Esophagus squamous epithelium (tissue), 5 donors: ENCODE data around the gene TMEM272. TPM values are rescaled to one million over a fixed set of nuclear protein-coding genes. Genes with fewer than 3 reads are reported as not detected.

Experiments
- DNase-seq: peaks from one replicate; lab custom pipeline; 2025; lab: John Stamatoyannopoulos, UW
- H3K27ac ChIP-seq, 4 donors: fragments of 200-600 bp; sonication (generic); one replicate each; pipeline ENCODE4 v1.5.1; 2016 to 2019; ENCODE audit warnings: mild to moderate bottlenecking in 1 of 4
- H3K27me3 ChIP-seq, 4 donors: fragments of 200-600 bp; sonication (generic); 1 replicate in 3 of 4; 2 replicates in 1 of 4; pipeline versions ENCODE4 v1.5.1 to v1.6.0; 2017 to 2021; ENCODE audit warnings: antibody characterized with exemption in 1 of 4
- H3K36me3 ChIP-seq, 3 donors: fragments of 200-600 bp; sonication (generic); one replicate each; pipeline ENCODE4 v1.5.1; 2016 to 2019
- H3K4me1 ChIP-seq, 3 donors: fragments of 200-600 bp; sonication (generic); one replicate each; pipeline ENCODE4 v1.5.1; 2017 to 2019
- H3K4me3 ChIP-seq, 4 donors: fragments of 200-600 bp; sonication (generic); 1 replicate in 3 of 4; 2 replicates in 1 of 4; pipeline ENCODE4 v1.5.1; 2016 to 2019; ENCODE audit warnings: mild to moderate bottlenecking in 2 of 4, moderate library complexity in 1 of 4
- H3K9me3 ChIP-seq, 3 donors: fragments of 200-600 bp; sonication (generic); one replicate each; pipeline ENCODE4 v1.5.1; 2016 to 2019
- POLR2A ChIP-seq, 4 donors: fragments of 450-650 bp; IDR thresholded peaks; one replicate each; pipeline ENCODE4 v1.6.1; 2017; ENCODE audit warnings: antibody characterized with exemption in 4 of 4, mild to moderate bottlenecking in 4 of 4, moderate library complexity in 3 of 4
- WGBS, 2 donors: methylation state at CpG; one replicate each; pipeline ENCODE4 v1.1.5; 2018; 5-methylcytosine and 5-hydroxymethylcytosine counted together
- intact Hi-C: fragments of 100-400 bp; cut with DNase I; formaldehyde crosslinking; loops from one replicate; pipeline ENCODE4 v1.15.0; 2022
- total RNA-seq, 4 donors: library from RNA; depleted of rRNA; stranded (reverse); fragments of >200 nt; gene quantifications; one replicate each; pipeline ENCODE4 v1.1.0, GENCODE V29; 2016
- TF ChIP-seq, protein P1 (sequence below), 6 experiments: fragments of 450-650 bp in 4 of 6; fragments of 200-600 bp in 2 of 6; sonication (generic) in 2 of 6; IDR thresholded peaks; one replicate each; pipeline ENCODE4 v1.5.1; 2016 to 2019; ENCODE audit warnings: antibody characterized with exemption in 6 of 6, mild to moderate bottlenecking in 4 of 6, moderate library complexity in 4 of 6
- donor health status: DM: yes; HTN: yes; CAD: no.

The TMEM272 gene
- total RNA-seq, 4 donors from 2014 or later = not detected

DNA sequence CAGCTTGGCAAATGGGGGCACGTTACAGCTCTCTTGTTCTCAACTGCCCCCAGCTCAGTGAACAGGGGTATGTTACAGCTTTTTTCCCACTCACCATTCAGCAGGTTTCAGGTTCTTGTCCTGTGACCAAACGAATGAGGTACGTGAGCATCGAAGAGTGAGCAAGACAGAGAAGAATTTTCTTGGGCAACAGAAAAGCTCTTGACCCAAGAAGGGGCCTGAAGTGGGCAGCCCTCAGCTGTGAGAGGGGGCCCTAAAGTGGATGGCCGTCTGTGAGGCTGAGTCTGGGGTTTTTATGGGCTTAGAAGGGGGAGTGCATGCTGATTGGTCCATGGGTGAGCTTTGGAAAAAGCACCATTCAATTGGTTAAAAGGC lies 38.2 kb upstream of the TMEM272 start:
- H3K9me3 ChIP-seq = no peaks in the 10 kb centered on the region
- H3K36me3 ChIP-seq = no peaks in the 10 kb centered on the region
- H3K4me1 ChIP-seq = peaks cover 0 to 7% (median 0%) of the 10 kb centered on the region in 3 donors
- H3K27ac ChIP-seq = no peak overlapping the region
- DNase-seq = no peak
- intact Hi-C loops = no loop called here
- WGBS, 2 donors = 73 to 75% methylated on average over 5 of the region's 5 CpGs
- peaks cover 0 to 68% (median 0%) of the 10 kb centered on the region in 4 donors for H3K27me3 ChIP-seq
- TF ChIP-seq POLR2A (IDR thresholded peaks at IDR 0.05) = no peak
- TF ChIP-seq, protein P1, sequence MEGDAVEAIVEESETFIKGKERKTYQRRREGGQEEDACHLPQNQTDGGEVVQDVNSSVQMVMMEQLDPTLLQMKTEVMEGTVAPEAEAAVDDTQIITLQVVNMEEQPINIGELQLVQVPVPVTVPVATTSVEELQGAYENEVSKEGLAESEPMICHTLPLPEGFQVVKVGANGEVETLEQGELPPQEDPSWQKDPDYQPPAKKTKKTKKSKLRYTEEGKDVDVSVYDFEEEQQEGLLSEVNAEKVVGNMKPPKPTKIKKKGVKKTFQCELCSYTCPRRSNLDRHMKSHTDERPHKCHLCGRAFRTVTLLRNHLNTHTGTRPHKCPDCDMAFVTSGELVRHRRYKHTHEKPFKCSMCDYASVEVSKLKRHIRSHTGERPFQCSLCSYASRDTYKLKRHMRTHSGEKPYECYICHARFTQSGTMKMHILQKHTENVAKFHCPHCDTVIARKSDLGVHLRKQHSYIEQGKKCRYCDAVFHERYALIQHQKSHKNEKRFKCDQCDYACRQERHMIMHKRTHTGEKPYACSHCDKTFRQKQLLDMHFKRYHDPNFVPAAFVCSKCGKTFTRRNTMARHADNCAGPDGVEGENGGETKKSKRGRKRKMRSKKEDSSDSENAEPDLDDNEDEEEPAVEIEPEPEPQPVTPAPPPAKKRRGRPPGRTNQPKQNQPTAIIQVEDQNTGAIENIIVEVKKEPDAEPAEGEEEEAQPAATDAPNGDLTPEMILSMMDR (IDR thresholded peaks at IDR 0.05) = no peak
- no peak overlapping the region for H3K4me3 ChIP-seq

DNA sequence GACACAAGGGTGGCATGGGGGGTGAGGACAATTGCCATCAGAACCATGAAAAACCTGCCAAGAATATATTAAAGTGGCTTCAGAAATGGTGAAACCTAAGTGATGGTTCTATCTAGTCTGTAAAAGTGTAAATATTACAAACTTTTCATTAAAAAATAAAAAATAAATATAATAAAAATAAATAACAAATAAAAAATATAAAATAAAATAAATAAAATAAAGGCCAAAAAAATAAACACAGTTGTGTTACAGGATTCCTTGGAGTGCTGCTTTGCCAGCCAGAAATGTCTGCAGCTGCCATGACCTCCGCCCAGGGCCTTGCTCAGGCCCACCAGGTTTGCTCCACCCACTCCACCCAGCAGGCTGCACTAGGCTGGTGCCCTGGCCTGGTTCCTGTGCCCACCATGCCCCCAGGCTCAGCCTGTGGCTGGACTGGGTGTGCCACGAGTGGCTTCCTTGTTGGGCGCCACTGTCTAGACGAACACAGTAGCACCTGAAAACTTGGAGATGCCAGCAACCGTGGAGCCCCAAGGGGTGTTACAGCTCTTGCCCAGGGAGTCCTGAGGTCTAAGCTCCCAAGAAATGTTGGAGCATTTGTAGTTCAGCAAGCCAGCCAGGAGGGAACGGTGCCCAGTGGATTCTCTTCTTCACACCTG lies 37.7 kb upstream of the TMEM272 start:
- no peaks in the 10 kb centered on the region for H3K9me3 ChIP-seq
- no peak overlapping the region for H3K4me3 ChIP-seq
- DNase-seq = no peak
- intact Hi-C loops = no loop called here
- peaks cover 0 to 72% (median 0%) of the 10 kb centered on the region in 4 donors for H3K27me3 ChIP-seq
- no peaks in the 10 kb centered on the region for H3K36me3 ChIP-seq
- WGBS, 2 donors = 82 to 83% methylated on average over 2 to 3 of the region's 6 CpGs
- no peak overlapping the region for H3K27ac ChIP-seq
- peaks cover 0 to 3% (median 0%) of the 10 kb centered on the region in 3 donors for H3K4me1 ChIP-seq
- TF ChIP-seq POLR2A (IDR thresholded peaks at IDR 0.05) = no peak
- TF ChIP-seq, protein P1 (IDR thresholded peaks at IDR 0.05) = no peak

DNA sequence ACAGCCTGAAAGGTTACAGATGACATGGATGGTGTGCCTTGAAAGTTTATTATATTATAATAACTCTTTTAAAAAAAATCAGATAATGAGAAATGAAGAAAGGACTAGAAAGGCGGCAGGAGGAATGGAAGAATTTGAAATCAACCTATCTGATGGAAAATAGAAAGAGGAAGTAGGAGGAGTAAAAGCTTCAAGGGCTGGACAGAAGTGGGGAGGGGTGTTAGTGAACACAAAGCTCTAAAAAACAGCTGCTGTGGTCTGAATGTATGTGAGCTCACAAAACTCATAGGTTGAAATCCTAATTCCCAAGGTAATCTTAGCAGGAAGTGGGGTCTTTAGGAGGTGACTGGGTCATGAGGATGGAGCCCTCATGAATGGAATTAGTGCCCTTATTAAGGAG lies 36.3 kb upstream of the TMEM272 start:
- no peaks in the 10 kb centered on the region for H3K36me3 ChIP-seq
- TF ChIP-seq, protein P1 (IDR thresholded peaks at IDR 0.05) = no peak
- TF ChIP-seq POLR2A (IDR thresholded peaks at IDR 0.05) = no peak
- no peak overlapping the region for H3K4me3 ChIP-seq
- intact Hi-C loops = no loop called here
- H3K27me3 ChIP-seq = peaks cover 0 to 73% (median 0%) of the 10 kb centered on the region in 4 donors
- no peaks in the 10 kb centered on the region for H3K4me1 ChIP-seq
- WGBS, 2 donors = 71 to 82% methylated on average over 1 of the region's 1 CpG
- H3K9me3 ChIP-seq = no peaks in the 10 kb centered on the region
- DNase-seq = no peak
- H3K27ac ChIP-seq = no peak overlapping the region

DNA sequence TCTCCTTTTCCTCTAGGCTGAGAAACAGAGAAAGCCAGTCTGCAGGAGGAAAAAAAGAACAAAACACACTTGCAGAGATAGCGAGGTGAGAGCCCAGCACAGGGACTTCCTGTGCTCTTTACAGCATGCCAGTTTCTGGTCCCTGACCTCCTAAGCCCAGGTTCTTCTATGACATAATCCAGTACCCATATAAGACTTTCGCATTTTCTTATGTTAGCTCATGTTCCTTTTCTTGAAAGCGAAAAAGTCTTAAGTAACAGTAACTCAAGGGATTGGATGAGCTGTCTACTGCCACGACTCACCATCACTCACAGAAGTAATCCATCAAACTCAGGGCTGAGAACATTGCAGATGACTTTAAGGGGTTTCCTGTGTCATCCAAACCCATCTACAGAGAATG lies 34.2 kb upstream of the TMEM272 start:
- WGBS, 2 donors = 79 to 83% methylated on average over 4 of the region's 4 CpGs

DNA sequence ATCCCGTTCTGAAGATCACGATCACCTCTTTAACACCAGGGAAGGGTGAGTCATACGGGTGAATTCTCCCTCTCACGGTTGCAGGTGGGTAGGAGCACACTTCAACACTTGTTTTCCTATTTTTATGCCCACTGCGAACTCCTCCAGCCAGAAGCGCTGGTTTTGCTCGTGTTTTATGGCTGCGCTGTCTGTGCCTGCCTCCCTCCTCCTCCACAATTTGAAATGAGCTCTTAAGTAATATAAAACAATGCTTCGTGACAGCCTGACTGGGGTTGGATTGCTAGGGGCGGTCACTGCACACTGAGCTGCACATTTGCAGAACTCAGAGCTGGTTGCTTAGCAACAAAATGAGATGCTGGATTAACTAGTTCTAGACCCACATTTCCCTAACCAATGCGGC lies 29.7 kb upstream of the TMEM272 start:
- 65 to 70% methylated on average over 11 of the region's 11 CpGs for WGBS, 2 donors
- Histone ChIP-seq H3K4me1 (no peaks in the 10 kb centered on the region), H3K4me3 (no peak overlapping the region), H3K27ac (no peak overlapping the region), H3K36me3 (no peaks in the 10 kb centered on the region), H3K27me3 (peaks cover 0 to 74% (median 0%) of the 10 kb centered on the region in 4 donors), H3K9me3 (no peaks in the 10 kb centered on the region)
- TF ChIP-seq, protein P1 (IDR thresholded peaks at IDR 0.05) = no peak
- TF ChIP-seq POLR2A (IDR thresholded peaks at IDR 0.05) = no peak
- DNase-seq = no peak
- intact Hi-C loops = no loop called here

More for the DNA sequence above, 34.2 kb upstream of the TMEM272 start:
- Histone ChIP-seq H3K4me1 (no peaks in the 10 kb centered on the region), H3K27ac (no peak overlapping the region), H3K36me3 (no peaks in the 10 kb centered on the region), H3K4me3 (no peak overlapping the region), H3K9me3 (no peaks in the 10 kb centered on the region), H3K27me3 (peaks cover 0 to 70% (median 0%) of the 10 kb centered on the region in 4 donors)
- intact Hi-C loops = no loop called here
- no peak for DNase-seq
- TF ChIP-seq, protein P1 (IDR thresholded peaks at IDR 0.05) = no peak
- TF ChIP-seq POLR2A (IDR thresholded peaks at IDR 0.05) = no peak
